GM21619 (cell line): ENCODE data around the gene WDR18.
"Not testable (repeated sequence)": the region's sequence is repeated elsewhere in the genome, so short reads cannot be mapped to it uniquely, and the experiment has no call there.

Source experiments
- ATAC-seq: cut with Tn5 transposase; IDR thresholded peaks from one replicate; pipeline ENCODE4 v1.9.1; 2021; ENCODE audit not compliant: unreplicated experiment

The WDR18 gene

GRCh38 chr19:1018393-1018792 lies 34.2 kb downstream of the WDR18 start:
- no peak for ATAC-seq

- no peak for ATAC-seq
These were observed 34.9 kb downstream of the WDR18 start for GRCh38 chr19:1018932-1019615.

GRCh38 chr19:1019616-1019961 lies 35.4 kb downstream of the WDR18 start:
- no peak for ATAC-seq

DNA sequence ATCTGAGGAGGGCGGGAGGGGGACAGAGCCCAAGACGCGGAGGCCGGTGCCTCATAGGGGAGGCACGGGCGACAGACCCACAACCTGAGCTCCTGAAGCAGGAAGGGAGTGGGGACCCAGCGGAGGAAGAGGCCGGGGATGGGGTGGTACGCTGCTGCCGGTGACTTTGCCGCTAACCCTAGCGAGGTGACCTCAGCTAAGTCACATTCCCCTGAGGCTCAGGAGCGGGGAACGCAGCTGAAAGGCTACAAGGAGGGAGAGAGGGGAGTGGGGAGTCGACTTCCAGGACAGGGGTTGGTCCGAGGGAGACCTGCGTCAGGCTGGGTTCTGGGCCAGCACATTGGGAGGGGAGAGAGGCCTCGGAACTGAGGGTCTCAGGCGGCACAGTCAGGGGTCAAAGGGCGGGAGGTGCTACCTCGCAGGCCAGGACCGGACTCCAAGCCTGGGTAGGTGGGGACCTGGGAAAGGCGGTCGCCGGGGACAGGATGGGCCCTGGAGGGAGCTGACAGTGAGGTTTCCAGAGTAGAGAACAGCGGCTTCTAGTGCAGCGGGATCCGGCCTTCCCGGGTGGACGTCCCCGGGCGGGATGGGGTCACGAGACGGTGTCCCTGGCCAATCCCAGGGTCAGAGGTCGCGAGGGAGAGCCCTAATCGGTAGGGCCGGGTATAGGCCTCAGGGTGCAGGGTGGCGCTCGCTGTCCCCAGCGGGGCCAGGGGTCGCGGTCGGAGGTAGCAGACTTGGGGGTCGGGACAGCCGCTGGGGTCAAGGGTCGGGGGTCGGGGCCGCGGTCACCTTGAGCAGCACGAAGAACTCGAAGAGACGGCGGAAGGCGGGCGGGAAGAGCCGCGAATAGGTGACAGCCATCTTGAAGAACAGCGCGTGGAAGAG lies 36.1 kb downstream of the WDR18 start:
- ATAC-seq = no peak

DNA sequence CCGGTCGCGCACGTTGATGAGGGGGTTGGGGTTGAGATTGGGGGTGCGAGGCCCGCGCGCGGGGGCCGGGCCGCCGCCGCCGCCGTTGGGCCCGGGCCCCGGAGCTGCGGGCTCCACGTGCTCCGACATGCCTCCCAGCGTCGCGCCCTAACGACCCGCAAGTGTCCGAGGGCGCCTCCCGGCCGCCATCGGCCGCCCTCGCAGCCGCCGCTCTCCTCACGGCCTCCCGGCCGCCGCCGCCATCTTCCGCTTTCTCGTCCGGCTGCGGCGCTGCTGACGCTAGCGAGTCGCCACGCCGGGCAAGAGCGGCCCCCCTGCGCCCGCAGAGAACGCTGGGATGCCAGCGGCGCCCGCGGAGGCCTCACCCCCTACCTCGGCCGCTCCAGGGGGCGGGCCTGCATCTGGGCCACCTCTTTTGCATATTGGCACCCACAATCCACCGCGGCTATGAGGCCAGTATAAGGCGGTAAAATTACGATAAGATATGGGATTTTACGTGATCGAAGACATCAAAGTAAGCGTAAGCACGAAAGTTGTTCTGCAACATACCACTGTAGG lies 36.8 kb downstream of the WDR18 start, which contains the start of gene TMEM259:
TSS of gene TMEM259 (minus strand) at position 256 of the 558 bp plus-strand sequence. CDS start at position 129, 127 bp downstream.
- ATAC-seq = peak; percentile 58

DNA sequence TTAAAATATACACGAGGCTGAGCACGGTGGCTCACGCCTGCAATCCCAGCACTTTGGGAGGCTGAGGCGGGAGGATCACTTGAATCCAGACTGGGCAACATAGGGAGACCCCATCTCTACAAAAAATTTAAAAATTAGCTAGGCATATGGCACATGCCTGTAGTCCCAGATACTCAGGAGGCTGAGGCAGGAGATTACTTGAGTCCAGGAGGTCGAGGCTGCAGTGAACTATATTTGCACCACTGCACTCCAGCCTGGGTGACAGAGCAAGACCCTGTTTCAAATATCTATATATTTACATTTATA lies 39.7 kb downstream of the WDR18 start:
- ATAC-seq = not testable (repeated sequence)

DNA sequence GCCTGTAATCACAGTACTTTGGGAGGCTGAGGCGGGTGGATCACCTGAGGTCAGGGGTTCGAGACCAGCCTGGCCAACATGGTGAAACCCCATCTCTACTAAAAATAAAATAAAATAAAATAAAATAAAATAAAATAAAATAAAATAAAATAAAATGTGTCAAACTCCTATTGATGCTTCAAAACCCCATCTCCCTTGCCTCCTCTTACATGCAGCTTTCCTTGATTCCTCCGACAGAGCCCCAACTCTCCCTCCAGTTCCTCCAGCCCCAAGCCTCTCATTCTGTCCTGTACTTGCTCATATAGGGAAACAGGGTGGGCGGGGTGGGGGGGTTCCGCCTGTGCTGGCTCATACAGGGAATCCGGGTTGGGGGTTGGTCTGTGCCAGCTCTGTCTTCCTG lies 40.9 kb downstream of the WDR18 start:
- not testable (repeated sequence) for ATAC-seq

DNA sequence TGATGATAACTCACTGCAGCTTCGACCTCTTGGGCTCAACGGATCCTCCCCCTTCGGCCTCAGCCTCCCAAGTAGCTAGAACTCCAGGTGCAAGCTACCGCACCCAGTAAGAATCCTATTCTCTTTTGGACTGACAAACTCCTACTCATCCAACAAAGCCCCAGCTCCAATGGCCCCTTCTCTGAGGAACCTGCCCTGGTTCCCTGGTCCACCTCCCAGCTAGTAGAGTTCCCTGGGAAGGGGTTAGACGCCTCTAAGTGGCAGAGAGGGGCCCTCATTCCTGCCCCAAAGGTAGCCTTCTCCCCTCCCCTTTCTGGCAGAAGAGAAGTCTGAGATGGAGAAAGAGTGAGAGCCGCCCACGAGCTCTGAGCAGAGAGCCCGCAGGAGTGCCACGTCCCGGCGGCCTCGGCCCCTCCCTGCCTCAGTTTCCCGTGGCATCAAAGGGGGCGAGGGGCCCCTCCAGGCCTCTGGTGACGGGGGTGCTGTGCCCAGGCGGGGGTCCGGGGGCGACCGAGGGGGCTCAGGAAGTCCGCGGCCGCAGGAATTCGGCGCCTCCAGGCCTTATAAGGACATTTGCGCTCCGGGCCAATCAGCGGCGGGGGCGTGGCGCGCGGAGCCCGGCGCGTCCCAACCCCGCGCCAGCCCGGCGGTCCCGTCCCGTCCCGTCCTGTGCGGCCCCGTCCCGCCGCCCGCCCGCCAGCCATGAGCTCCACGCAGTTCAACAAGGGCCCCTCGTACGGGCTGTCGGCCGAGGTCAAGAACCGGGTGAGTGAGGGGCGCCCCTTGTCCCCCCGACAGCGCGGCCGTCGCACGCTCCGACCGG lies 42.0 kb downstream of the WDR18 start, which contains the start of gene CNN2:
TSS of gene CNN2 (plus strand) at position 649 of the 823 bp plus-strand sequence. CDS start at position 703, 54 bp downstream.
- peak; percentile 41 for ATAC-seq

GRCh38 chr19:1026783-1027649 lies 42.9 kb downstream of the WDR18 start:
- no peak for ATAC-seq

- ATAC-seq = no peak
These were observed 43.5 kb downstream of the WDR18 start for GRCh38 chr19:1027650-1028061.

DNA sequence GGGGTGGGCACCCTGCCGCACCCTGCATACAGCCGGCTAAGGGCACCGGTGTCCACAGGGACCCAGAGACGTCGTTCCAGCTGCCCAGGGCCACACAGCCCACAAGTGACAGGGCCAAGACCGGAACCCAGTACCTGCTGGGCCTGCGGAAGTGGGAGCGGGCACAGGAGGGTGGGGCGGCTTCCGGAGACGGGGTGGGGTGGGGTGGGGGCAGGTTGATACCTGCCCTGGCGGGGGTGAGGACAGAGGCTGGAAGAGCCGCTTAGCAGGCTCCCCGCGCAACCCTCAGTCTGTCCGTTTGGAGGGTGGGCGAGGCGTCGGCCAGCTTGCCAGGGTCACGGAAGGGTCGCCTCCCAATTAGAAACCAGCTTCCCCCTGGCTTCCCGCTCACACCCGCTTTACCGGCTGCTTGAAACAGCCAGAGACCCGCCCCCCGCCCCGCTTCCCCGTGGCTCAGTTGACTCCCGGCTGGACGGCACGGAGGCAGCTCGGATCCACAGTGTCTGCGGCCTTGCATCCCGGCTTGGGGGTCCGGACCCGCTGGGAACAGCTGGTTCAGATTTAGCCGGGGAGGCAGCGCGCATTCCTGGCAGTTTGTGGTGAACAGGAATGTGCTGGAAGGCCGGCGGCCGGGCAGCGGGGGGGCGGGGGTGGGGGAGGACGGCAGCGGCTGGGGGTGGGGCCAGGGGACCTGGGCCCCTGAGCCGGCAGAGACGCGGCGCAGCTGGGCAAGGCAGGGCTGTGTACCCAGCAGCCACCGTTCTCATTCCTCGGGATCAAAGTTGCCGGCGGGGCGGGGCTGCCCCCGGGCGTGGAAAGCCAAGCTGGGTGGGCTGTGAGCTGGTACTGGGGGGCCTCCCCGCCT lies 44.1 kb downstream of the WDR18 start:
- no peak for ATAC-seq

- no peak for ATAC-seq
These were observed 48.2 kb downstream of the WDR18 start for GRCh38 chr19:1032264-1032867.

- no peak for ATAC-seq
These were observed 52.0 kb downstream of the WDR18 start for GRCh38 chr19:1035998-1036621.

DNA sequence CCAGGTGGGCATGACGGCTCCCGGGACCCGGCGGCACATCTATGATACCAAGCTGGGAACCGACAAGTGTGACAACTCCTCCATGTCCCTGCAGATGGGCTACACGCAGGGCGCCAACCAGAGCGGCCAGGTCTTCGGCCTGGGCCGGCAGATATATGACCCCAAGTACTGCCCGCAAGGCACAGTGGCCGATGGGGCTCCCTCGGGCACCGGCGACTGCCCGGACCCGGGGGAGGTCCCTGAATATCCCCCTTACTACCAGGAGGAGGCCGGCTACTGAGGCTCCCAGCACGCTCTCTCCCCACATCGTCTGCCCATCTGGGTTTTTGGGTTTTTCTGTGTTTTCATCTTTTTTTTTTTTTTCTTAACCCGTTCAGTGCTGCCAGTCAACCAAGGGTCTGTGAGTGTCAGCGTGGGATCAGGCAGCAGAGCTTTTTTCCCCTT lies 53.5 kb downstream of the WDR18 start:
- ATAC-seq = no peak

DNA sequence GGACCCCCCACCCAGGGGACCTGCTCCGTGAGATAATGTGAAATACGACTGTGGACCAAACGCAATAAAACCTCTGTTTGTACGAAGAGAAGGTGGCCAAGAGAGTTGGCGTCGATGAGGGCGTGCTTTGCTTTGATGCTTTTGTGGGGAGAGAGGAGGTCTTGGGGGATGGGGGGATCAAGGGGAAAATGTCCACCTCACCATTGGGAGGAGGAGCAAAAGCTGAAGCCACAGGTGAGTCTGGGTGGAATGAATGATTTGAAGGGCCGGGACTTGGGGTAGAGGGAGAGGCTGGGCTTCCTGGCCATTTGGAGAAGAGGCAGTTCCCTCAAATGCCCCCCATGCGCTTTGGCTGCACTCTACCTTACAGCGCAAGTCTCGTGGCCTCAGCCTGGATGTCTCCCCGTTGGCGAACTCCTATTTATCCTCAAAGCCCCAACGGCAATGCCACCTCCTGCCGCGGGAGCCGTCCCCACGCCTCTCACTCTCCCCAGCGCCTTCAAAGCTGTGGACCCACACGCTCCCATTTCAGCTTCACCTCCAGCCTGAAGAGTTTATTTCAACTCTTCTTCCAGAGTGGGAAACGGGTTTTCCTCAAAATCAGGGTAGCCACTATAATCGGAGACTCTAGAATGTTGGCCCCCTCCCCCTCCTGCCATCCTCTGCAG lies 55.0 kb downstream of the WDR18 start:
- ATAC-seq = no peak

GRCh38 chr19:1039646-1040475 lies 55.7 kb downstream of the WDR18 start, which contains the start of gene ABCA7:
TSS of gene ABCA7 (plus strand) at chr19:1040107. CDS start at chr19:1041362, 1,255 bp downstream.
- ATAC-seq = peak; percentile 63
